ENCODE data around the gene UCN3.
A peak's percentile ranks its signal among the peaks of the same experiment; 100 is the strongest.

The UCN3 gene, protein sequence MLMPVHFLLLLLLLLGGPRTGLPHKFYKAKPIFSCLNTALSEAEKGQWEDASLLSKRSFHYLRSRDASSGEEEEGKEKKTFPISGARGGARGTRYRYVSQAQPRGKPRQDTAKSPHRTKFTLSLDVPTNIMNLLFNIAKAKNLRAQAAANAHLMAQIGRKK

DNA sequence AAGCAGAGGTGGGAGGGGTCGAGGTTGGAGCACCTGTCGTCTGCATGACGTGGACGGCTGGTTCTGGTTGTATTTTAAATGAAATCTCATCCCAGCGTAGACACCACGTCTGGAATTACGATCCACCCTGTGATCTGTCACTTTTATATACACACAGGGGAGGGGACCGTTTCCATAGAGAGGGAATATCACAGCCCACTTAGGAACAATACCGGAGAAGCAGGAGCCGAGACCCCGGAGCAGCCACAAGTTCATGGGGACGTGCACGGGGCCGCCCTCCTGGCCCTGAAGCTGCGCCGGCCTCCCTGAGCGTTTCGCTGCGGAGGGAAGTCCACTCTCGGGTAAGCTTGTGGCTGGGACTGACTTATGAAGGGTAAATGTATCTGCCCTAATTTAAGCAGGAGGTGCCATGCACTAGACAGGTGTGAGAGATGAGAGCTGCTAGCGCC is at the start of gene UCN3:
Gene UCN3, plus strand, starts transcription at position 77 of the 449 bp plus-strand sequence. CDS start 8,755 bp downstream, outside the sequence.
- no peak for DNase-seq

- DNase-seq = peak; percentile 26
Measured at GRCh38 chr10:5317547-5318107, 47.1 kb upstream of the UCN3 start.

DNA sequence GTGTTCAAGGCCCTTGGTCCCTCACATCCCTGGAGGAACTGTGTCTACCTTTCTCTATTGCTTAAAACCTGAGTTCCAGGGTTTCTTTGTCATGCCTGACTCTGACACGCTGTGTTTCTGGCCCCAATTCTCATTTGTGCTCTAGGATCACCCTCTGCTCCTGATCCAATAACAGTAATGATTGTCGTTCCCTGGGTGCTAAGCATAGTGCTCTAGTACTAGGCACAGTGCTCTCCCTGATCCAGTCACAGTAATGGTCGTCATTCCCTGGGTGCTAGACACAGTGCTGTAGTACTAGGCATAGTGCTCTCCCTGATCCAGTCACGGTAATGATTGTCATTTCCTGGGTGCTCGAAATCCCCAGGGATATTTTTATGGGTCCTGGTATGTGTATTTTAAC is 46.6 kb upstream of the UCN3 start:
- DNase-seq = no peak

GRCh38 chr10:5319863-5320262 is 44.9 kb upstream of the UCN3 start:
- DNase-seq = no peak

DNA sequence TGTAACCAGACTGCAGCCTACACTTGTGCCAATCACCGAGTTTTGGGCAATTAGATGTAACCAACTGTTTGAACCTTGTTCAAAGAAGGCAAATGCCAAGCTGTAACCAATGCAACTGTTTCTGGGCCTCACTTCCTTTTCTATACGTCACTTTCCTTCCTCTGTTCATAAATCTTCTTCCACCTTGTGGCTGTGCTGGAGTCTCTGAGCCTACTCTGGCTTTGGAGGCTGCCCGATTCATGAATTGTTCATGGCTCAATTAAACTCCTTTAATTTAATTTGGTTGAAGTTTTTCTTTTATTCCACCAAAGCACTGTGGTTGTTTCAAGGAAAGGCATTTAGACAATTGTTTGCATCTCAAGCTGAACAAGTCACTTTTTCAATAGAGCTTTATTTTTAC is 43.5 kb upstream of the UCN3 start:
- no peak for DNase-seq

DNA sequence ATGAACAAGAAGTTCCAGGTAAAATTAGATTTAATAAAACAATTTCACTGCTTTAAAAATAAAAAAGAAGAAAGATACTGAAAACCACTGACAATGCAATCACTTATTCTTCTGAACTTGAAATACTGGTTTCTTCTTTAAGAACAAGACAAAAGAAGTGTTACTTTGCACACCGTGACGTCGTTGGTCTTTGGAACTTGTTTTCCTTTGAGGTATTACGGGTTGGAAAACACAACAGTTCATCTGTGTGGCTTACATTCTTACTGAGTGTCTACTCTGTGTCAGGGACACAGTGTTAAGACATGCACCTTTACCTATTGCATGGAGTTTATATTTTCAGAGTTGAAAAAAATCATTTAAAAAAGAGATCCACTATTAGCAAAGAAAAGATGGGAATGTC is 41.3 kb upstream of the UCN3 start:
- DNase-seq = no peak

DNA sequence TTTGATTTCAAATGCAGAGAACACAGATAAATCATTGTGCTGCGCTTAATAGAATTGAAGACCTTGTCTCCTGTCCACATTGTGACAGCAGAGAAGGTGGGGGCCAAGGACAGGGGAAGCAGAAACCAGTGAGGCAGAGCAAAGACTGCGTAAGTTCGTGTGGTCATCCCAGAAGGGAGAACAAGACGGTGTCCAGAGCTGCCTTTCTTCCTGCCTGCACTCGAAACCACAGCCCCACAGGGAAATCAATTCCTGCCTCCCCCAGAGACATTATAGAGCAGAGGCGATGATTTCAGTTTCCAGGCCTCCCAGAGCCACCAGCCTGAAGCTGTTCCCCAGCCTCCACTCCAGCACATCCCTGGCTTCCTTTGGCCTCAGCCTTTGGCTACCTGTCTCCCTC is 39.7 kb upstream of the UCN3 start:
- DNase-seq = no peak

GRCh38 chr10:5334196-5334880 is 30.4 kb upstream of the UCN3 start:
- no peak for DNase-seq

DNA sequence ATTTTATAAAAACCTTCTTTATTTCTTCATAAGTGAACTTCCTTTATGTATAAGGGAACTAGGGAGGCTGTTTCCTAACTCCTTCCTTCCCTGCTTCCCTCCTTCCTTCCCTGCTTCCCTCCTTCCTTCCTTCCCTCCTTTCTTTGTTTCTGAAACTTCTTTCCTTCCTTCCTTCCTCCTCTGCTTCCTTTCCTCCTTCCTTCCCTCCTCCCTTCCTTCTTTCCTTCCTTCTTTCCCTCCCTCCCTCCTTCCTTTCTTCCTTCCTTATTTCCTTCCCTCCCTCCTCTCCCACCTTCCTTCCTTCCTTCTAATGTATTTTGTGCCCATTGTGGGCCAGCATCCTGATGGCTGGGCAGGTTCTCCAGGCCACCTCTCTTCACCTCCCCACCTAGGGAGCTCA is 26.8 kb upstream of the UCN3 start:
- DNase-seq = no peak

DNA sequence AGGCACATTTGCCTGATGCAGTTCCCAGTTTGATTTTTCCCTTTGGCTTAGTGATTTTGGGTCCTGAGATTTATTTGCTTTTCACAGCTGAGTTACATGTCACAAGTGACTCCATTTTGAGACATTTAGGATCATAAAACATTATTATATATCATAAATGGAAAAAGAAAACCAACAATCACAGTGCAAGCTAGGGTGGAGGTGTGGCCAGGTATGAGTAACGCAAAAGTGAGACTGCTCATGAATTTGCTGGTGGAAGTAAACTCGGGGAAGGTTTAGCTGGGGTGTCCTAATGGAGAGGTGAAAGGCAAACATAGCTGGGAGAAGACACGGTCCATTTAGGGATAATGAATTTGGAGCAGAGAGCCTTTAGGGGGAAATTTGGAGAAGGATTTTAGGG is 21.7 kb upstream of the UCN3 start:
- no peak for DNase-seq

GRCh38 chr10:5343561-5343960 is 21.2 kb upstream of the UCN3 start:
- no peak for DNase-seq

DNA sequence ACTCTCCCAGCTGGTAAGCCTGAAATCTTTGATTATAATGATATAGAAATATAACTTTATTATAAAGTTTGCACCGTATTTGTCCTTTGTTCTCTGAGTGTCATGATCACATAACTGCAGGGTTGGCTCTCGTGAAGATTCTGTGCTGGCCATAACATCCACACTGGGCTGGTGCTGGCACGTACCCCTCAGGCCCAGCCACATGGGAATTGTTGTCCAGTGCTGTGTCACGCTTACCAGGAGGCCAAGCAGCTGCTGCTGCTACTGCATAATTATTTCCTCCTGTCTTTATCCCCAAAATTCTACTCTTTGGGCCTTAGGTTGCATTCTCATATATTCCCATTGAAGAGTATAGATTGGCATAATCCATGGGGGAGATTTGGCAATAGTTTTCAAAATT is 20.8 kb upstream of the UCN3 start:
- no peak for DNase-seq

DNA sequence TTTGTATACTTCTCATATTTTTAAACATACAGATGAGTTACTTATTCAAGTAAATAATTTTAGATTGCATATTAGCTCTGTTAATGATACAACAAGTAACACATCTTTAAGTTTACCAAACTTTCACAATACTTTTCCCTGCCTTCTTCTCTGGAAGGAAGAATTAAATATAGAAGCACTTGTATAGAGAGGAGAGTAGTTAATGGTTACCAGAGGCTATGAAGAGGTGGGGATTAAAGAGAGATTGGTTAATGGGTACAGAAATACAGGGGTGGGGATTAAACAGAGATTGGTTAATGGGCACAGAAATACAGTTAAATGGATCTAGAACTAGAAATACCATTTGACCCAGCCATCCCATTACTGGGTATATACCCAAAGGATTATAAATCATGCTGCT is 20.0 kb upstream of the UCN3 start:
- DNase-seq = no peak

DNA sequence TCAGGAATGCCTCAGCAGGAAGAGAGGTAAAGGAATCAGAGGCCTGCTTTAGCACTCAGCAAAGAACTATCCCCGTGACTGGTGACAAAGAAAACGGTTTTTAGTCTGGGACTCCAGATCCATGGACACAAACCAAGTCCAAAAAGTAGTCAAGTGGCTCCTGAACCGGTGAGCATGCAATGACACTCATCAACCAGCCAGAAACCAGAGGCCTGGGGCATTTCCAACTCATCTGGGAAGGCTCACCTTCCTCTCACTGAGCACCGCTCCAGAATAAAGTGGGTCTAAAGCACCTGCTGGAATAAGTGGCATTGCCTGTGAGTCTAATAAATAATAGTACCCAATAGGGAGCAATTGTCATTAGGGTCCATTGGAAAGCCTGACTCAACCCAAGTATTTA is 17.9 kb upstream of the UCN3 start:
- no peak for DNase-seq

DNA sequence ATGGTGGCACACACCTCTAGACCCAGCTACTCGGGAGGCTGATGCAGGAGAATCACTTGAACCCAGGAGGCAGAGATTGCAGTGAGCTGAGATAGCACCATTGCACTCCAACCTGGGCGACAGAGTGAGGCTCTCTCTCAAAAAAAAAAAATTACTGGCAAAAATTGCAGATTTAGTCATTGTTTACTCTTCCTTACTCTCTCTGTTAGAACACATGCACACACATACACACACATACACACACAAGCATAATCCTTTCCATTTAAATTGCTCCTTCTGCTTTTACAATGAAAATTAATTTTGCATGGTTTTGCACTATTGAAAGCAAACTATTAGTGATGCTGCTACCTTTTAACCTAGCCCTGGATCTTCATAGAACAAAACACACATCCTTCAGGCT is 15.4 kb upstream of the UCN3 start:
- DNase-seq = no peak

DNA sequence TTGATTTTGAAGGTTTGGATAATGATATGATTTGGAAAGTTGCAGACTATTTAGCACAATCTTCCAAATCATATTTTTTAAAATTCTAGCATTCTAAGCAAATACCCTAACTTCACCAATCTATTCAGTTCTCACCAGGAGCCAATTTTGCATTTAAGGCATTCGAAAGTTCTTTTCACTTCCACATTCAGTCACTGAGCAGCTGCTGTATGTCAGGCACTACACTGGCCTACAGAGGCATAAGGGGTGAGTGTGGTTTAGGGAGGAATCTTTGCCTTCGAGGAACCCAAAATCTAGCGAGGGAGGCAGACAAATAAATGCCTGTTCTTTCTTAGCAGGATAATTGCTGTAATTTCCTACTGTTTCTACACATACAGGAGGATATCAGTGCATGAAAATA is 10.7 kb upstream of the UCN3 start:
- DNase-seq = no peak

DNA sequence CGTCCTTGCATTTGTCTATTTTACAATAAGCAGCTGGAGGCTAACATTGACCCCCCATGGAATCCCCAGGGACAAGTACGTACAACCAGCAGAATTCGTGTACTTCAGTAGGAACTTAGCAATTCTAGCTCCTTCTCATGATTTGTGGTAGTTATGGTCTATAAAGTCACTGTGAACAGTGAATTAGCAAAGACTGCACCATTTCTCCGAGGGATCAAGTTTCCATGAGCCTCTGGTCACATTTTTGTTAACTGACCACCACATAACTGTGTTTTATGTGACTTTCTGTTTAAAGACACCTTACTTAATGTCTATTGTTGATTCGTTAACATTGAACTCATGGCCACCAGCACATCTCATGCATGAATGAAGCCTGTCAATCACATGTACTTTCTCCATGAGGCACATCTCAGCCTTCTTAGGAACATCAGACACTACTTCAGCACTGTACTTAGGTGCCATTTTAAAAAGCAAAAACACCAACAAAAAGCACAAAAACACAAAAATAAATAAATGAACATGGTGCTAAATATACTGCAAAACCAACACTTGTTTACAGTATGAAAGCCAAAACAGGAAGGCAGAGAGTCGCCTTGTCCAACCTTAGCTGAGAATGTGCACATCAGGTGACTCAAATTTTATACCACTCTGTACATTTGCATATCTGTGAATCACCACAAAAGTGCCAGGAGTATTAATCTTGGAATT is 9.0 kb upstream of the UCN3 start:
- no peak for DNase-seq

- DNase-seq = no peak
Measured at GRCh38 chr10:5356302-5356763, 8.4 kb upstream of the UCN3 start.

- DNase-seq = no peak
Measured at GRCh38 chr10:5360318-5360915, 4.3 kb upstream of the UCN3 start.

DNA sequence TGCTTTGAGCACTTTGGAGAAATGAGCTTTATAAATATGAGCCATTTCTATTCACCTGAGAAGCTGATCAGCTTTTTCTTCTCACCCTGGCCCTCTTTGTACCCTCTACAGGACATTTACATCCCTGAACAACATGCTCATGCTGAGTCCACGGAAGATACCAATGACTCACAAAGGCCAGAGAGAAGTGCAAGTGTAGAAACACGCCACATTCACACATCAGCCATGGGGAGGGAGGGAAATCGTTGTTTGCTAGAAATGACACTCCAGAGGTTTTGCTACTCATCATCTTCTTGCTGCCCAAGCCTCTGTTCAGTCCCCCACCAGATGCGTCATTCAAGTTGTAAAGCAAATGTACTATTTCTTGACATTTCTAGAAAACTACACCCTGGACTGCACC is 2.8 kb upstream of the UCN3 start:
- DNase-seq = no peak

GRCh38 chr10:5362873-5363272 is 1.9 kb upstream of the UCN3 start:
- no peak for DNase-seq

DNA sequence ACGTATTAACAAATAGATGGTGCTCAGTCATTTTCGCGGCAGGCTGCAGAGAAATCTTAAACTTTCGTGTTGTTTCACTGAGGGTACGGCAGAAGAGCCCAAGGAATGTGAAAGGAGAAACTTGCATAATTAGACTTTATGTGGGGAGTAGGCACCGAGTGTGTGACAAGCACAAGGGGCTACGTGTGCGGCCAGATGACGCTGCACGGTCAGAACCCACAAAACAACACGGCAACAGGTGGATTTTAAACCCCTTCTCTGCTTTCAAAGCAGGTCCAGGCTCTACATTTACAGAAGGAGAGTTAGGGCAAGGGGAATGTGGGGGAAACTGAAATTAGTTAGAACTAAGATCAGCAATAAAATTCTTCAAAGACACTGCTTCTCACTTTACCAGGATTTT is 392 bp upstream of the UCN3 start:
- no peak for DNase-seq

DNA sequence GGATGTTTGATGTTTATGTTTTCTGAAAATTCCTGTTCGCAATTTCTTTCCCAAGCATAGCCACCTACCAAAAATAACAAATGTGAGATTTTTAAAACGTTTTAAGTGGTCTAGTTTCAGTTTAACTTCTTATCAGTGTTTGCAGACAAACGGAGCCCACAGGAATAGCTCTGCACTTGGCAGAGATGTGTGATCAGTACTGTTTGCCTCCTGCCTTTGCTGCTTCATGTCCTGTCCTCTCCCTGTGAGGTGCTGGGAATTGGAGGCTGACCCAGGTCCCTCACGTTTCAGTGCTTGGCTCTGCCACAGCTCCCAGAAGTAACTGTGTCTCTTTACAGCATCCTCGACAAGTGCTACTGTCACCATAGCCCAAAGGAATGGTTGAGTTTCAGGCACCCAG is 1.2 kb downstream of the UCN3 start:
- no peak for DNase-seq
